ENCODE data around the gene STMN3. TPM values are rescaled to one million over a fixed set of nuclear protein-coding genes. Genes with fewer than 3 reads are reported as not detected.
A peak's percentile ranks its signal among the peaks of the same experiment; 100 is the strongest.
"Not testable (repeated sequence)": the region's sequence is repeated elsewhere in the genome, so short reads cannot be mapped to it uniquely, and the experiment has no call there.

Gene STMN3
- polyA plus RNA-seq, 1 experiment = 21.8 TPM

- TF ChIP-seq CTCF (IDR thresholded peaks at IDR 0.05; ENCODE audit: low read depth, low read length) = no peak
- H3K9me3 ChIP-seq (ENCODE audit: control insufficient read depth, insufficient read depth, low read length) = no peaks in the 10 kb centered on the region; the same call in 1 of the 2 replicates
- H3K27me3 ChIP-seq (ENCODE audit: control insufficient read depth, insufficient read depth, low read length) = no peaks in the 10 kb centered on the region
- POLR2A ChIA-PET = interaction anchor here (0.7 to 2.0 kb wide), 3 partner anchors 9 to 65 kb away, joined by 3 to 6 read pairs (median 4); partner anchors contain the start of genes ARFRP1 and GMEB2
- H3K27ac ChIP-seq (ENCODE audit: low read depth, low read length) = no peak overlapping the region
- peak overlapping the region; percentile 55; the same call in 1 of the 2 replicates for H3K4me3 ChIP-seq (ENCODE audit: low read depth, low read length)
- no peak for DNase-seq (ENCODE audit: low read depth, low spot score)
- CTCF ChIA-PET = interaction anchor here (0.6 to 2.3 kb wide), 2 partner anchors 104 to 252 kb away, joined by 4 to 10 read pairs; partner anchors contain the start of gene PTK6
Measured at GRCh38 chr20:63642527-63643247, 10.5 kb downstream of the STMN3 start.

GRCh38 chr20:63641792-63642523, 11.3 kb downstream of the STMN3 start:
- CTCF ChIA-PET = interaction anchor here (0.6 to 2.3 kb wide), 5 partner anchors 104 to 1301 kb away, joined by 3 to 10 read pairs (median 3); partner anchors contain the start of genes PRPF6 and PTK6
- no peak overlapping the region for H3K27ac ChIP-seq (ENCODE audit: low read depth, low read length)
- peak overlapping the region; percentile 55 for H3K4me3 ChIP-seq (ENCODE audit: low read depth, low read length)
- H3K27me3 ChIP-seq (ENCODE audit: control insufficient read depth, insufficient read depth, low read length) = no peaks in the 10 kb centered on the region
- TF ChIP-seq CTCF (IDR thresholded peaks at IDR 0.05; ENCODE audit: low read depth, low read length) = peak; percentile 43
- POLR2A ChIA-PET = interaction anchor here (0.7 to 2.0 kb wide), 3 partner anchors 10 to 66 kb away, joined by 3 to 6 read pairs (median 4); partner anchors contain the start of genes ARFRP1 and GMEB2
- H3K9me3 ChIP-seq (ENCODE audit: control insufficient read depth, insufficient read depth, low read length) = no peaks in the 10 kb centered on the region; the same call in 1 of the 2 replicates
- no peak for DNase-seq (ENCODE audit: low read depth, low spot score)

- no peaks in the 10 kb centered on the region; the same call in 1 of the 2 replicates for H3K9me3 ChIP-seq (ENCODE audit: control insufficient read depth, insufficient read depth, low read length)
- CTCF ChIA-PET = interaction anchor here (0.6 to 2.3 kb wide), 4 partner anchors 103 to 1300 kb away, joined by 3 to 10 read pairs (median 3); partner anchors contain the start of genes PRPF6 and PTK6
- no peak overlapping the region for H3K27ac ChIP-seq (ENCODE audit: low read depth, low read length)
- no peak for DNase-seq (ENCODE audit: low read depth, low spot score)
- peak overlapping the region; percentile 40 for H3K4me3 ChIP-seq (ENCODE audit: low read depth, low read length)
- no peak for TF ChIP-seq CTCF (IDR thresholded peaks at IDR 0.05; ENCODE audit: low read depth, low read length)
- H3K27me3 ChIP-seq (ENCODE audit: control insufficient read depth, insufficient read depth, low read length) = no peaks in the 10 kb centered on the region
- POLR2A ChIA-PET = interaction anchor here (1.1 to 2.0 kb wide), 2 partner anchors 11 to 14 kb away, joined by 4 to 6 read pairs; partner anchors contain the start of gene GMEB2
Measured at GRCh38 chr20:63641146-63641791, 12.0 kb downstream of the STMN3 start.

GRCh38 chr20:63640686-63641085, 12.5 kb downstream of the STMN3 start:
- H3K4me3 ChIP-seq (ENCODE audit: low read depth, low read length); H3K27me3 ChIP-seq (ENCODE audit: control insufficient read depth, insufficient read depth, low read length); H3K9me3 ChIP-seq (ENCODE audit: control insufficient read depth, insufficient read depth, low read length); POLR2A ChIA-PET; DNase-seq (ENCODE audit: low read depth, low spot score); H3K27ac ChIP-seq (ENCODE audit: low read depth, low read length): not testable (repeated sequence)
- CTCF ChIA-PET = interaction anchor here (2.3 kb wide), 1 partner anchor 102 kb away, joined by 10 read pairs; the partner anchor contains the start of gene PTK6

GRCh38 chr20:63640086-63640485, 13.1 kb downstream of the STMN3 start:
- no peak for TF ChIP-seq CTCF (IDR thresholded peaks at IDR 0.05; ENCODE audit: low read depth, low read length)
- H3K9me3 ChIP-seq (ENCODE audit: control insufficient read depth, insufficient read depth, low read length) = no peaks in the 10 kb centered on the region; the same call in 1 of the 2 replicates
- no peak for DNase-seq (ENCODE audit: low read depth, low spot score)
- ChIA-PET POLR2A (interaction anchor here (0.7 kb wide), 1 partner anchor 147 kb away, joined by 3 read pairs; no protein-coding TSS in a partner anchor), CTCF (no interaction called here)
- no peak overlapping the region for H3K27ac ChIP-seq (ENCODE audit: low read depth, low read length)
- H3K27me3 ChIP-seq (ENCODE audit: control insufficient read depth, insufficient read depth, low read length) = no peaks in the 10 kb centered on the region
- H3K4me3 ChIP-seq (ENCODE audit: low read depth, low read length) = no peak overlapping the region
